HL-60/S4 (cell line): ENCODE measurements around the gene PAX2.

Source experiments
- in situ Hi-C: fragments of 300-500 bp; cut with MboI; formaldehyde crosslinking; loops from 2 replicates; pipeline ENCODE4 v1.14.3; 2022; ENCODE audit warnings: low sequenced_read_pairs

The PAX2 gene

DNA sequence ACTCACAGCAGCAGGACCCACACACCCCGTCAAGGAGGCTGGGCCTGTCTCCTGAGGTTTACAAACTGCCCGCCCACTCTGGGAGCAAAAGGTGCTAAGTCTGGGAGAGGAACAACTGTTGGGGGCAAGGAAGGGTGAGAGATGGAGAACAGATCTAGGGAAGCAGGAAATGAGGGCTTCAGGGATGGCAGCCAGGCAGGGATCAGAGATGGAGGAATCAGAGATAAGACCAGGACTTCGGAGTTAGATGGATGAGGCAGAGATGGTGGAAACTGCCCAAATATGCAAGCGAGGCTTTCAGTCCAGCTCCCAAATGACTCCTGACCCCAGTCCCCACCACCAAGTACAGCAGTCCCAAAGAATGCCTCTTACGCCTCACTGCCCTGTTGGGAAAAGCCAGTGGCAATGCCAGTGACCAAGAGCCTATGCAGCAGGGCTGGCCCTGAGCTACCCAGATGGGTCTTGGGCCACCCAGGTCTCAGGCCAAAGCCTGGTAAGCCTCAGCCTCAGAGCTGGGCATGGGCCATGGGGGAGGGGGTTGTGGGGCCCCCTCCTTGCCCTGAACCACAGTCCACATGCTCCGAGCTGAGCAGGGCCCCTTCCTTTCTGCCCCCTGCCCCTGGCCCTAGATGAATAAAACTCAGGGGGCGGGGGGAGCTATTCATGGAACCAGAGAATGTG lies 127.9 kb downstream of the PAX2 start:
- in situ Hi-C loops: loop anchor here (10.0 kb wide), 1 partner anchor 428 kb away; no protein-coding TSS in a partner anchor

GRCh38 chr10:100873827-100874326 lies 128.5 kb downstream of the PAX2 start:
- in situ Hi-C loops: loop anchor here (10.0 kb wide), 1 partner anchor 429 kb away; no protein-coding TSS in a partner anchor

GRCh38 chr10:100874702-100875483 lies 129.5 kb downstream of the PAX2 start:
- in situ Hi-C loops: loop anchor here (10.0 to 25.0 kb wide), 2 partner anchors 430 to 538 kb away; partner anchors contain the start of genes PKD2L1 and SCD

GRCh38 chr10:100875484-100876166 lies 130.2 kb downstream of the PAX2 start:
- in situ Hi-C loops: loop anchor here (10.0 to 25.0 kb wide), 2 partner anchors 431 to 538 kb away; partner anchors contain the start of genes PKD2L1 and SCD

DNA sequence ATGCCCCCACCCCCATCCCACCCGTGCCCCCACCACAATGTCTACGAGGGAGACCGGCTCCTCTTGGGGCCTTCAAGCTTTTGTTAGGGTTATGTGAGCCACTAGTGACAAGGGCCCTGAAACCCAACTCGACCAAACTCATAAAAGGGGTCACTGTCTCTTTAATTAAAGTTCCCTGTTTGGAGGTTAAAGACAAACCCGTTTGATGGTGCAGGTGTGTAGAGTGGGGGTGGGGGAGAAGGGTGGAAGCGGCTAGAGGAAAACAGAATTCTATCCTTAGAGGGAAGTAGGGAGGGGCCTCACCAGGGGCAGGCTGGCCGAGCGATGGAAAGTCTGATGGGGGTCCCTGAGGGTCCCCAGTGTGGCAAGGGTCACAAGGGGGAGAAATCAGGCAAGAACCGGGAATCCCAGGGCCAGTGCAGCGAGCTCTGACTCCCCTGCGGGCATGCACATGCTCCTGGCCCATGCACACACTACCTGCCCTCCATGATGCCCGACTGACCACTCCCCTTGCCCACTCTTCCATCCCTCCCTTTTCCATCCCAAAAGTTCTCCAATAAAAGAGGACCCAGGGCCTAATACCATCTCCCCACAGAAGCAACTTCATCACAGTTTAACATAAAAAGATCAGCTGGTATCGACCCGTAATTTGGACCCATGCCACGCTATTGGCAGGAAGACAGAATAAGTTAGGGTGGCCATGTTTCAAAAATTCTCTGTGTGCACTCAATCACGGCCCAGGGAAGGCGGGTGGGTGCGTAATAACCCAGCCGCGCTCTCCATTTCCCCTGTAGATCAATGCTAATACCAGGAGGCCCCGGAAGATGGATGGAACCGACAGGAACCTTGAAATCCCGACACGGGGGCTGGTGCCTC lies 131.4 kb downstream of the PAX2 start:
- in situ Hi-C loops: loop anchor here (10.0 to 25.0 kb wide), 2 partner anchors 432 to 540 kb away; partner anchors contain the start of genes PKD2L1 and SCD

DNA sequence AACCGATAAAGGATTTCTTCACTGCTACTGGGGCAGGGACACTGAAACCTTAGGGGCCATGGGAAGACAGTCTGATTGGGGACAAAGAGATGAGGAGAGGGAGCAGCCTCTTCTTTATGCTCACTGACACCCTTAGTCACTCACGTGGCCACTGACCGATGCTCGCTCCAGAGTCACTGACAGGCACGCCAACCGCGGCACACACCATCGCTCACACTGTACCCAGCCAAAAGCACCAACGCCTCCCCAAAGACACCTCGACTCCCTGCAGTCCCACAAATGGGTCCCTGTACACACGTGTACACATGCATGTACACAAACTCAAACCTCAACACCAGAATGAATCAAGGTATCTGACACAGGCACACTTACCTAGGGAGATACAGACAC lies 132.1 kb downstream of the PAX2 start:
- in situ Hi-C loops: loop anchor here (10.0 to 25.0 kb wide), 2 partner anchors 433 to 540 kb away; partner anchors contain the start of genes PKD2L1 and SCD

GRCh38 chr10:100878291-100878910 lies 133.0 kb downstream of the PAX2 start:
- in situ Hi-C loops: loop anchor here (10.0 to 25.0 kb wide), 2 partner anchors 434 to 541 kb away; partner anchors contain the start of genes PKD2L1 and SCD
